GM21526 (cell line): ENCODE measurements around the gene HEPN1.
A peak's percentile ranks its signal among the peaks of the same experiment; 100 is the strongest.
"Not testable (repeated sequence)": the region's sequence is repeated elsewhere in the genome, so short reads cannot be mapped to it uniquely, and the experiment has no call there.

Experiments used
- ATAC-seq: cut with Tn5 transposase; IDR thresholded peaks from one replicate; pipeline ENCODE4 v1.9.1; 2021; ENCODE audit warnings: moderate library complexity; ENCODE audit not compliant: unreplicated experiment, low FRiP score

The HEPN1 gene

GRCh38 chr11:124938206-124938765 lies 19.2 kb downstream of the HEPN1 start:
- ATAC-seq: no peak

GRCh38 chr11:124938970-124939369 lies 19.9 kb downstream of the HEPN1 start:
- ATAC-seq: no peak

- ATAC-seq: no peak
These were observed 22.7 kb downstream of the HEPN1 start for GRCh38 chr11:124941703-124942102.

- ATAC-seq: no peak
These were observed 23.6 kb downstream of the HEPN1 start for GRCh38 chr11:124942466-124943253.

- ATAC-seq: no peak
These were observed 24.2 kb downstream of the HEPN1 start for GRCh38 chr11:124943254-124943616.

GRCh38 chr11:124943741-124944140 lies 24.7 kb downstream of the HEPN1 start:
- ATAC-seq: no peak

GRCh38 chr11:124944565-124944964 lies 25.5 kb downstream of the HEPN1 start:
- no peak for ATAC-seq

- no peak for ATAC-seq
These were observed 26.8 kb downstream of the HEPN1 start for GRCh38 chr11:124945826-124946225.

GRCh38 chr11:124946735-124947141 lies 27.7 kb downstream of the HEPN1 start:
- ATAC-seq: no peak

- no peak for ATAC-seq
These were observed 31.7 kb downstream of the HEPN1 start for GRCh38 chr11:124950601-124951330.

GRCh38 chr11:124951341-124951740 lies 32.3 kb downstream of the HEPN1 start:
- ATAC-seq: no peak

- peak; percentile 98 for ATAC-seq
These were observed 34.9 kb downstream of the HEPN1 start, which contains the start of gene CCDC15 for GRCh38 chr11:124953753-124954589. Gene CCDC15 (plus strand): TSS chr11:124954202. CDS start chr11:124954733, 531 bp downstream.

GRCh38 chr11:124954590-124954955 lies 35.5 kb downstream of the HEPN1 start:
- no peak for ATAC-seq

- ATAC-seq: no peak
These were observed 36.0 kb downstream of the HEPN1 start for GRCh38 chr11:124955035-124955434.

- ATAC-seq: peak; percentile 93
These were observed 43.0 kb downstream of the HEPN1 start for GRCh38 chr11:124961972-124962609.

GRCh38 chr11:124968197-124968596 lies 49.1 kb downstream of the HEPN1 start:
- not testable (repeated sequence) for ATAC-seq
